Ovary (tissue), 3 donors: ENCODE data around the gene STK32C.

ENCODE experiments used
- CTCF ChIP-seq, 3 donors: fragments of 450-650 bp in 2 of 3; fragments of 200-600 bp in 1 of 3; IDR thresholded peaks; one replicate each; pipeline versions ENCODE4 v1.5.1 to v1.8.0; 2016 to 2022; ENCODE audit warnings: antibody characterized with exemption in 3 of 3, mild to moderate bottlenecking in 1 of 3
- EP300 ChIP-seq: sonication (generic); formaldehyde crosslinking; IDR thresholded peaks from one replicate; pipeline ENCODE4 v1.6.1; 2017; ENCODE audit warnings: antibody characterized with exemption
- POLR2A ChIP-seq: fragments of 450-650 bp; IDR thresholded peaks from one replicate; pipeline ENCODE4 v1.6.1; 2017; ENCODE audit warnings: antibody characterized with exemption, mild to moderate bottlenecking, moderate library complexity
- donor health status: DM: no; HTN: no; CAD: no.

GRCh38 chr10:132251928-132252327 is 55.8 kb downstream of the STK32C start:
- no peak for TF ChIP-seq CTCF (IDR thresholded peaks at IDR 0.05)
- no peak for TF ChIP-seq POLR2A
- no peak for TF ChIP-seq EP300
